Activated CD8-positive, alpha-beta memory T cell treated with anti-CD3 and anti-CD28 coated beads, Interleukin-2, amount 50 U/mL, for 24 hours (primary cell): ENCODE results near the gene VILL.

Experiments
- DNase-seq: peaks from one replicate; pipeline ENCODE4 v3.0.0-alpha.2; 2020; ENCODE audit errors: extremely low read depth

VILL gene

GRCh38 chr3:38000965-38001455, 10.4 kb downstream of the VILL start:
- no peak for DNase-seq

- DNase-seq: no peak
Observed at GRCh38 chr3:38001456-38002081, 11.0 kb downstream of the VILL start.

- DNase-seq: no peak
Observed at GRCh38 chr3:38002291-38002876, 11.8 kb downstream of the VILL start.

GRCh38 chr3:38002940-38003339, 12.4 kb downstream of the VILL start:
- no peak for DNase-seq

- DNase-seq: no peak
Observed at GRCh38 chr3:38003371-38003816, 12.8 kb downstream of the VILL start.

DNA sequence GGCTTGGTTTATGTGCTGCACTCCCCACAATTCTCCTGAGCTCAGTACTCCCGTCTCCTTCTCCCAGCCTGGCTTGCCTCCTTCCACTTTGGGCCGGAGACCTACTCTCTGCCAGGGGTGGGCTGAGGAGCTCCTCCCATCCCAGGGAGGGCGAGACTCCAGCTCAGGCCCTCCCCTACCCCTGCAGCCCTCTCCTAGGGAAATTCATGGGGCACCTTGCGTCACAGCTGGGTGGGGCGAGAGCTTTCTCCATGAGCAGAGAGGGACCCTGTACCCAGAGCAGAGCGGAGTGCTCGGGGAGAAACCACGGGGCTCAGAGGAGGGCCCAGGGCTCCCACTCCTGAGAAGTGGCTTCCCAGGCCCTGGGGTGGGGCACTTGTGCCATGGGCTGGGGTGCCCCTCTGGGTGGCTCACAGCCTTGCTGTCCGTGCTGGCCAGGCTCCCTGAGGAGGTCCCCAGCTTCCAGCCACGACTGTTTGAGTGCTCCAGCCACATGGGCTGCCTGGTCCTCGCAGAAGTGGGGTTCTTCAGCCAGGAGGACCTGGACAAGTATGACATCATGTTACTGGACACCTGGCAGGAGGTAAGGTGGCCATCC, 13.3 kb downstream of the VILL start:
- no peak for DNase-seq

DNA sequence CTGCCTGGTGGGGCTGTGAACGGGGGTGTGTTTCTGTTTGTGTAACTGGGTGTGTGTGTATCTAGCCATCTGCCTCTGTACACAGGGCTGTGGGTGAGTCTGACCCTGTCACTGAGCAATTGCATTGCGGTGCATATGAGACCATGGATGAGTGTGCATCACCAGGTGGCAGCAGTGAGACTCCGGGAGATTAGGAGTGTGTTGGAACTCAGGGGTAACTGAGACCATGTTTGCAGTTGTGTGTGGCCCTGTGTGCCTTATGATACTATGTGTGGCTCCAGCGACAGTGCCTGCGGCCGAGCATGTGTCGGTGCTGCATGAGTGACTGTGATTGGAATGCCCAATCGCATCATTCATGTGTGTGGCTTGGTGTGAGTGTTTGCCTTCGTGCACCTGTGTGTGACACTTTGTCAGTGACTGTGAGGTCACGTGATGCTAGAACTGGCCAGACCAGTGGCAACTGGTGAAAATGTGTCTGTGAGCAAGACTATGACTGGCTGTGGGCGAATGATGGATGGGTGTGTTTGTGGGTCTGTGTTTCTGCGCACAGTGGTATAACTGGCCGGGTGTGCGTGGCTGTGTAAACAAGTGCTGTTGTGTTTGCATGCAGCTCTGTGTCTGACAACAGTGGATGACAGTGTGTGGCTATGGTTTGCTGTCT, 14.0 kb downstream of the VILL start:
- DNase-seq: no peak

DNA sequence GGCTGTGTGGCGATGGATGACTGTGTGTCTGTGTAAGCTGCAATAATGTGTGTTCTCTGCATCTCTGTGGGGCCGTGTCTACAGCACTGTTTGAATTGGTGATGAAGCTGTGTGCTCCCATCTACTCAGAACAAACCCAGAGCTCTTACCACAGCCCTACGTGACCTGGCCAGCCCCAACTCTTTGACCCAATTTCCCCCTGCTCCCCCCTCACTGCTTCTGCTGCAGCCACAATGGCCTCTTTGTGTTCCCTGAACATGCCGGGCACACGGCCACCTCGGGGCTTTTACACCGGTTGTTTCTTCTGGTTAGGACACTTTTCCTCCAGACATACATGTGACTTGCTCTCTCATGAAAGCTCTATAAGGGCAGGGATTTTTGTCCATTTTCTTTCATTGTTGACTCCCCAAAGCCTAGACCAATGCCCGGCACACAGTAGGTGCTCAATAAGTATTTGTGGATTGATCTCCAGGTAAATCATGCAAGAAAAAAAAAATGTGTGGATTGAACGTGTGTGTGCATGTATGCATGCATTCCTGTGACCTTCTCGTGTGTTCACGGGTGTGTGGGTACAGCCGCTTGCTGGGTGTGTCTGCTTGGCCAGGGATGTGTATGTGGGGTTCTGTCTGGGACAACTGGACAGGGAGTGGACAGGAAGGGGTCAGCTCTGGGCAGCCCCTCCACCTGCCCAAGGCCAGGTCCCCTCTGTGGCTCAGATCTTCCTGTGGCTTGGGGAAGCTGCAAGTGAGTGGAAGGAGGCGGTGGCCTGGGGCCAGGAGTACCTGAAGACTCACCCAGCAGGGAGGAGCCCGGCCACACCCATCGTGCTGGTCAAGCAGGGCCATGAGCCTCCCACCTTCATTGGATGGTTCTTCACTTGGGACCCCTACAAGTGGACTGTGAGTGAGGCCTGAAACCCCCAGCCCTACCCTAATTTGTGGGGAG, 14.8 kb downstream of the VILL start:
- no peak for DNase-seq

- no peak for DNase-seq
Observed at GRCh38 chr3:38006031-38006430, 15.4 kb downstream of the VILL start.

GRCh38 chr3:38006445-38006995, 15.9 kb downstream of the VILL start:
- DNase-seq: no peak

- no peak for DNase-seq
Observed at GRCh38 chr3:38007754-38008090, 17.1 kb downstream of the VILL start.

DNA sequence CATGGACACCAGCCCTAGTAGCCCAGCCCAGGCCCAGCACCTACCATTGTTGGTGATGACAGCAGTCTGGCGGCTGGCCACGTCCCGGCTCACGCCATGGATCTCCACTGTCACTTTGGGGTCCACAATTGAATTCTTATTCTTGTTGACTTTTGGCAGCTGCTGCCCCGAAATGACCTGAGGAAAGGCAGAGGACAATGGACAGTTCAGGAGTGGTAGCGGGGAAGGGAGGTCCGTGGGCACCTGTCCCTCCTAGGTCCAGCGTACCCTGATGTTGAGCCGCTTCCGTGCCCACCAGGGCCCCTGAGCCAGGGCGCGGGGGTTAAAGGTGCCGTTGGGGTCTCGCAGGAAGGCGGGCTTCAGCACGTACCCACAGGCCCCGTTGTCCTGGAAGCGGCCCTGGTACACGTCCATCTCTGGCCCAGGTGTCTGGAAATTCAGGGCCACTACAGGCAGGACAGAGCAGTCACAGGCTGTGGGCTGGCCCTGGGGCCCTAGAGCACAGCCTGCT, 17.7 kb downstream of the VILL start:
- DNase-seq: no peak

DNA sequence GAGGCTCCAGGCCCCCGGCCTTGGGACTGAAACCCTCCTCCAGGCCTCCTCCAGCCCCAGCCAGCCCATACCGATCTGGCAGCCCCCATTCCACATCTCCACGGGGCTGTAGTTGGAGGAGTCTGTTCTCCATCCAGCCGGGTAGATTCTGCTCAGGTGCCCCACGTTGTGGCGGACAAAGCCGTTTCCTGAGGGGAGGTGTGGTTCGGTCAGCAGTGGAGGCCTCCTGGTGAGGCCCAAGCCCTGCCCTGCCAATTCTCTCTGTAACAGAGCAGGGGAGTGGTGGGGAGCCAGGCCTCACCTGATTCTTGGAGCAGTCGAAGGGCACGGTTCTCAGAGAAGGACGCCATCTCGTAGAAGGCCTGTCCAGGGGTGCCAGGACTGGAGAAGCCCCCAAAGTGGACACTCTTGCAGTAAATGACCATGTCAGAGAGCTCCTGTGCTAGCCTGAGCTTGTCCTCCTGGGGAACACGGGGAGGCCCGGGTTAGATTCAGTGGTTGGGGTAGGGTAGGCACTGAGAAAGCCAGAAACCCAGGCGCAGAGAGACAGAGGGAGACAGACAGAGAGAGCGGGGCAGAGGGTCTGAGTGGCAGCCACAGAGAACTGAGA, 18.5 kb downstream of the VILL start:
- no peak for DNase-seq

DNA sequence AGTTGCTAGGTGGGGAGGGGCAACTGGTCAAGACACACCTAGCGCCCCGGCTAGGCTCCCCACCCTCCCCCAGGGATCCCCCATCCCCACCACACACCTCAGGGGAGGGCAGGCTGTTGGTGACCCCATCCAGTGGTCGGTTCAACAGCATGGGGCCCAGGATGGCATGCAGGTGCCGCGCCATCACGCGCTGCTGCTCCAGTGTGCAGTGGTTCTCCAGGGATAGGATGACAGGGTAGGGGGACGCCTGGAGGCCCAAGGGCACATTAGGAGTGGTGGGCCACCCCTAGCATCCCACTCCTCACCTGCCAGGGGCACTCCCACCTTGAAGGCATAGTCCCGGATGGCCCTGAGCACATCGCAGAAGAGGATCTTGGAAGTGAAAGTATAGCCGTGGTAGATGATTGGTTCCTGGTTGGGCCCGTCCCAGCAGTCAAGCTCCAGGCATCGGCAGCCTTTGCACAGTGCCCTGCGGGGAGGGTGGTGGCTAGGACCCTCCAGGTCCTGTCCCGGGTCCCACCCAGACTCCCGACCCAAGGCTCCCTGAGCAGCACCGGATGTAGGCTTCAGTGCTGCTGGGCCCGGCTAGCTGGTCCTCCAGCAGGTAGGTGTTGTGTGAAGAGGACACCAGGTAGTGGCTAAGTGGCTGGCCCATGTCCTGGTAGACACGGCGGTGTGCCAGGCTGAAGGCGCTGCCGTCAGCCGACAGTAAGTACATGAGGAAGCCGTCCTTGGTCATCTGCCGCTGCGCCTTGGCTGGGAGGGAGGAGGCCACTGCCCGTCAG, 19.4 kb downstream of the VILL start:
- no peak for DNase-seq

DNA sequence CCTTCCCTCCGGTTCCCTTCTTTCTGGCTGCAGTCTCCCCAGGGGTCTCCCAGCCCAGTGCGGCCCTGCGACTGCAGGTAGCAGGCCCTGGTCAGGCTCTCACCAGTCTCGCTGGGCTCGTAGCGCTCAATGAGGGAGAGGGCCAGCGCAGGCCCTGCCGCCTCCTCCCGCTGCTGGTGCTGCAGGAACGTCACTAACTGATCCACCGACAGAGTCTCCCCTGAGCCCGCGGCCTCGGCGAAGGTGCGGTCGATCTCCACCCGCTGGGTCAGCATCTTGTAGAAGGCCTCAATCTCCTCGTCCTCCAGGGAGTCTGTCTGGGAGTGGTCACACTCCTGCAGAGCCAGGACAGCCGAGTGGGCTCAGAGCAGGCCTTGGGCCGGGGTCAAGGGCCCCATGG, 20.5 kb downstream of the VILL start:
- no peak for DNase-seq

DNA sequence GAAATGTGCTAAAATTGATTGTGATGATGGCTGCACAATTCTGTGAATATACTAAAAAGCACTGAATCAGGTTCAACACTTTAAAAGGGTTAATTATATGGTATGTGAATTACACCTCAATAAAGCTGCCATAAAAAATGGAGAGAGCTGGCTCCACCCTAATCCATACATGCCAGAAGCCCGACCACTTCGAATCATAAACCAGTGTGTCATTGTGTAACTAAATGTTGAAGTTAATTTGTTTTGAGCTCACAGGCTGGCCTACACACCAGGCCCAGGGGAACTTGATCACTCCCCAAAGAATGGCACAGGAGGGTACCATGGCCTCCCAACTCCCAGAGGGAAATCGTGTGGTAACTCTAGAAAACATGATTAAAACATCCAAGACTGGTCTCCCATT, 24.9 kb downstream of the VILL start:
- no peak for DNase-seq

GRCh38 chr3:38015984-38016383, 25.4 kb downstream of the VILL start:
- DNase-seq: no peak

DNA sequence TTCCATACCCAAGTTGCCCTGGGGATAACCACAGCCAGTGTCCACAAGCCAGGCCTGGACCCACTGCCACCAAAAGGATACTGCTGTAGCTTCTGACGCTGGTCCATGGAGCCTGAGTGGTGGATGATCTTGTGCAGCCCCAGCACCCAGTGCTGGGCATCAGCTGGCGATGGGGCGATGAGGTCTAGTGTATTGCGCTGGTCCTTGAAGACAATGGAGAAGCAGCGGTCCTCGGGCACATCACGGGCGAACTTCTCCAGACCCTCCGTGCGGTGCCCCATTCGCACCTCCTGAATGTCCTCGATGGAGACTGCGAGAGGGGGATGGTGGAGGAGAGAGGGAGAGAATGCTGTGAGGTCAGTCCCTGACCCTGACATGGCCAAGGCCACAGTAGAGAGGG, 25.8 kb downstream of the VILL start:
- no peak for DNase-seq

DNA sequence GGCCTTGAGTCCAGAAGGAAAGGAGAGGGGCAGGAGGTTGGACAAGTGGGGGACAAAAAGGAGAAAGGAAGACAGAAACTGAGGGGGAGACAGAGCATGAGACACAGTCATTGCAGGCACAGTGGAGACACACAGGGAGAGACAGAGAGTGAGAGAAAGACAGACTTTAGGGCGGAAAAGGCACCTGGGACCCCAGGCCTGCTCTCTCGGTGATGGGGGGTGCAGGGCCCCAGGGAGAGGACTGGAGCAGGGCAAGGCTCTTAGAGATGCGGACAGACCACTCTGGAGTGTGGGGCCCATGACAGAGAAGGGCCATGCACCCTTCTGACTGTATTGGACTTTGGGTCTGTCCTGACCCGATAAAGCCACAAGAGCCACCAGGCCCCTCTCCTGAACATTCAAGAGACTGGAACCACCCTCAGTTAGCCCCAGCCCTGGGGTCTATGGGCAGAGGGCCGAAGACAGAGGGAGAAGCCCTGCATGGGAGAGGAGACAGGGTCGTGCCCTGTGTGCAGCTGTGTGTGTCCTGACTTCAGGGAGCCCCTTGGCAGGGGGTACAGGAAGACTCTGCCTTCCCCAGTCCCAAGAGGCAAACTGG, 26.4 kb downstream of the VILL start:
- no peak for DNase-seq
